HG03558 (cell line): ENCODE results near the gene CALHM6.

ENCODE experiments used
- ATAC-seq: cut with Tn5 transposase; IDR thresholded peaks from one replicate; pipeline ENCODE4 v1.9.1; 2021; ENCODE audit warnings: moderate number of reproducible peaks; ENCODE audit not compliant: unreplicated experiment; ENCODE audit errors: extremely low read depth

The CALHM6 gene

GRCh38 chr6:116461331-116461931, at the start of gene CALHM6:
CALHM6 (plus strand) TSS chr6:116461375; CDS start chr6:116461930, 555 bp downstream.
- no peak for ATAC-seq

DNA sequence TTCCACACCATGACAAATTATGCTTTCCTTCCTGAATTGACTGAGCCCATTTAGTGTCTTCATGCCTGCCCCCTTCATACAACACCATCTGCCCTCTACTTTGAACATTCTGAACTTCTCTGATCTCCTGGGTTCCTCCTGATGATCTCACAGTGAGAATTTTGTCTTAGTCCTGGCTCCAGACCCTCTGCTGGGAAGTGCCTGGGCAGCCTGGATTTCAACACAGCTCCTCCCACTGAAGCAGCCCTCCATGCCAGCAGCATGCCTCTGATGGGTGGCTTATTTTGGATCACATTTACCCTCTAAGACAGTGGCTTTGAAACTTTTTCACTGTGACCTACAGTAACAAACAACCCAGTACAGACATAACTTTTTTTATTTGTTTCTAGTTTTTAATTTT, 48.9 kb upstream of the CALHM6 start:
- no peak for ATAC-seq

- ATAC-seq: no peak
These were observed 47.8 kb upstream of the CALHM6 start for GRCh38 chr6:116413357-116413756.

GRCh38 chr6:116417661-116418060, 43.5 kb upstream of the CALHM6 start:
- ATAC-seq: no peak

- no peak for ATAC-seq
These were observed 41.9 kb upstream of the CALHM6 start for GRCh38 chr6:116419069-116419786.

DNA sequence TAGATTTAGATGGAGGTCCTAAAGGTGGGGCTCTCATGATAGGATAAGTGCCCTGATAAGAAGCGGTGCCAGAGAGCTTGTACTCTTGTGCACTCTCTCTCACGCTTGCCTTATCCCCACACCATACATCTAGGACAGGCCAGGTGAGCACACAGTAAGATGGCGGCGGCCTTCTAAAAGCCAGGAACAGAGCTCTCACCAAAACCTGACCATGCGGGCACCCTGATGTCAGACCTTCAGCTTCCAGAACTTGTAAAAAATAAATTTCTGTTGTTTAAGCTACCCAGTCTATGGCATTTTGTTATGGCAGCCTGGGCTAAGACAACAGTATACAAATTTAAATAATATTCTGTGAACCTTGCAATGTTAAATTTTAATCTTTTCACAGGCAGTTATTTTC, 40.8 kb upstream of the CALHM6 start:
- ATAC-seq: no peak

DNA sequence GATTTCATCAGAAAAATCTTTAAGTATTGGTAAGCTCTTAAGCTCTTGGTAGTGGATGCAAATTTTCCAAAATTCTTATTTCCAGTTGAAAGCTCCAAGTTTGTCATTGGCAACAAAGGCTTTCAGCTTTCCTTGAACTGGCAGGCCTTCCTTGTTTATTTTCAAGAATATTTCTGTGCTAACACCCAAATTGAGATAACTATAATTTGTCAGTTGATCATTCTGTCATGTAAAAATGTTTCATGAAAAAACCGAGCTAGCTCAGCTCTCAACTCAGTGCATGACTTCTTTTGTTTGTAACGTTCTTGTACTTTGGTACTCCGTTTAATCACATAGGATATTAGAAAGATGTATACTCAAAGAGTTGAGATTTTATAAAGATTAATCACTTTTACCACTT, 38.9 kb upstream of the CALHM6 start:
- no peak for ATAC-seq

DNA sequence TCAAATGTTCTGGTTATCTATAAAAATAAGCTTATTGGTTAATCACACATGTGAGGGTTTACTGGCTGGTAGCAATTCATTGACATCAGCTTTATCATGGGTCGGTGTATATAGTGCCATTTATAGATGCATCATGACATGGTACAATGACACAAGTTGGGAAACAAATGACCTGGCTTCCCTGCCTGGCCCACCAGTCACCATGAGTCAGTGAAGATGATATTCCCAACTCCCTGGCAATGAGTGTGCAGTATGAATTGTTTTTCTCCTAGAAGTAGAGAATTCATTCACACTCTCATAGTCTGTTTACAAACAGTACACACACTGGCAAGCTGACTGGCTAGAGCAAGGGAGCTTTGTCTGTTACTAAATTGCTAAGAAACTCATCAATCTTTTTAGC, 37.2 kb upstream of the CALHM6 start:
- ATAC-seq: no peak

DNA sequence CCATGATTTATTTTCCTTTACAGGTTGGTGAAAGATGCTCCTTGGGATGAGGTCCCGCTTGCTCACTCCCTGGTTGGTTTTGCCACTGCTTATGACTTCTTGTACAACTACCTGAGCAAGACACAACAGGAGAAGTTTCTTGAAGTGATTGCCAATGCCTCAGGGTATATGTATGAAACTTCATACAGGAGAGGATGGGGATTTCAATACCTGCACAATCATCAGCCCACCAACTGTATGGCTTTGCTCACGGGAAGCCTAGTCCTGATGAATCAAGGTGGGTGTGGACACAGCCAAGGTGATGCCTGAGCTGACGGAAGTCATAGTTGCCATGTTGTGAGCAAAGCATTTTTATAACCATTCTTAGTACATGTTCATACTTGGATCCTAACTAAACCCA, 34.6 kb upstream of the CALHM6 start:
- no peak for ATAC-seq

GRCh38 chr6:116429111-116429510, 32.1 kb upstream of the CALHM6 start:
- ATAC-seq: no peak

DNA sequence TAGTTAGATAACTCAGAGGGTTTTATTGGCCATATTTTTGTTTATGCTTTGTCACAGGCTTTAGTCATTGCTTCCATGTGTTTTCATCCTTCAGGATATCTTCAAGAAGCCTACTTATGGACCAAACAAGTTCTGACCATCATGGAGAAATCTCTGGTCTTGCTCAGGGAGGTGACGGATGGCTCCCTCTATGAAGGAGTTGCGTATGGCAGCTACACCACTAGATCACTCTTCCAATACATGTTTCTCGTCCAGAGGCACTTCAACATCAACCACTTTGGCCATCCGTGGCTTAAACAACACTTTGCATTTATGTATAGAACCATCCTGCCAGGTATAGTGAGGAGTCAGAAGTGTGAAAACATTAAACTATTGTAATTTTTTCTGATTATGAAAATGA, 30.3 kb upstream of the CALHM6 start:
- no peak for ATAC-seq

DNA sequence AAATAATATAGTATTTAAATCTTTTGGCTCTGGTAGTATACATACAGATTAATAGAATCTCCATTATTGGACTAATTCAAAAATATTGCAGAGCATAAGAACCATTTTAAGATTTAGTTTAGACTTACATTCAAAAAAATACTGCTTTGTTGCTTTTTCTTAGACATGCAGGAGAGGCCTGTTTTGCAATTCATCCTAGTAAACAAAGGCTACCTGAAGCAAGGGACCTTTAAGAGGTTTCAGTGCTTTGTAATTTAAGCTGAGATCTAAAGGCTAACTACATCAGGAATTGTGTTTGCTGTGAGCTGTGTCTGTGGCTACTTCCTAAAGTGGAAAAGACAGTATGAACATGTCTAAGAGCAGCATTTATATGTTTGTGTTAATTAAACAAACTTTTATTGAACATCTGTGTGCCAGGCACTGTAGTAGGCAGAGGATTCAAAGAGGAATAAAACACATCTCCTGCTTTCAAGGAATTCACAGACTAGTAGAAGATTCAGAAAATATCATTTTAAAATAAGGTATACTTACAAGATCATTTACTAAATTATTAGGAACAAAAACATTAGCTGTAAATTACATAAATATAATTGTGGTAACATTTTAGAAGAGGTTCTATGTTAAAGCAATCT, 29.1 kb upstream of the CALHM6 start:
- no peak for ATAC-seq

DNA sequence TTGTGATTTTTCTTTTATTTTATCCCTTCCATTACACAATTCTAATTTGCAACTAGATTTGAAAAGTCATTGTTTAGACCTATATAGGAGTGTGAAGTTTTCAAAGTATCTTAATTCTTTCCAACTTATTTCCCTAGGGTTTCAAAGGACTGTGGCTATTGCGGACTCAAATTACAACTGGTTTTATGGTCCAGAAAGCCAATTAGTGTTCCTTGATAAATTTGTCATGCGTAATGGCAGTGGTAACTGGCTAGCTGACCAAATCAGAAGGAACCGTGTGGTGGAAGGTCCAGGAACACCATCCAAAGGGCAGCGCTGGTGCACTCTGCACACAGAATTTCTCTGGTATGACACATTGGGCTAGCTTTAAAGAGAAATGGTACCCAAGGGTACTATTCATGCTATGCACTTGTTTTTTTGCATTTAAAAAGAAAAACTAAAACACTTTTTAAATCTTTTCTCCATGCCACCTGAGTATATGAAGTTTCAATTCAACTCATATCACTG, 27.9 kb upstream of the CALHM6 start:
- ATAC-seq: no peak

- ATAC-seq: no peak
These were observed 27.0 kb upstream of the CALHM6 start for GRCh38 chr6:116434056-116434725.

GRCh38 chr6:116436586-116436985, 24.6 kb upstream of the CALHM6 start:
- no peak for ATAC-seq

DNA sequence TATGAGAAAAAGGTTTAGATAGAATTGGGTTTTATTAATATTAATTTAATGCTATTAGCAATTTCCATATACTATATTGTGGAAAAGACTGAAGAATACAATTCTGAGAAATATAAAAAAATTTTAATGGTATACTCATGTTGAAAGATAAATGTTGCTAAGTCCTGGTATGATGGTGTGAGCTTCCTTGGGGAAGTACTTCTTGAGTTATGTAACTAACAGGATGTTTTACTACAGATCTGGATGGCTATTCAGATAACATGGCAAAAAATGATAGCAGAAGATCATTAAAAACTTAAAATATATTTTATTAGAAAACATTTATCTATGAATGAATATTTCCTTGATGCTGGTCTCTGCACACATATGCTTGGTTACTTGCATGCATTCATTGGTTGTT, 23.5 kb upstream of the CALHM6 start:
- no peak for ATAC-seq

DNA sequence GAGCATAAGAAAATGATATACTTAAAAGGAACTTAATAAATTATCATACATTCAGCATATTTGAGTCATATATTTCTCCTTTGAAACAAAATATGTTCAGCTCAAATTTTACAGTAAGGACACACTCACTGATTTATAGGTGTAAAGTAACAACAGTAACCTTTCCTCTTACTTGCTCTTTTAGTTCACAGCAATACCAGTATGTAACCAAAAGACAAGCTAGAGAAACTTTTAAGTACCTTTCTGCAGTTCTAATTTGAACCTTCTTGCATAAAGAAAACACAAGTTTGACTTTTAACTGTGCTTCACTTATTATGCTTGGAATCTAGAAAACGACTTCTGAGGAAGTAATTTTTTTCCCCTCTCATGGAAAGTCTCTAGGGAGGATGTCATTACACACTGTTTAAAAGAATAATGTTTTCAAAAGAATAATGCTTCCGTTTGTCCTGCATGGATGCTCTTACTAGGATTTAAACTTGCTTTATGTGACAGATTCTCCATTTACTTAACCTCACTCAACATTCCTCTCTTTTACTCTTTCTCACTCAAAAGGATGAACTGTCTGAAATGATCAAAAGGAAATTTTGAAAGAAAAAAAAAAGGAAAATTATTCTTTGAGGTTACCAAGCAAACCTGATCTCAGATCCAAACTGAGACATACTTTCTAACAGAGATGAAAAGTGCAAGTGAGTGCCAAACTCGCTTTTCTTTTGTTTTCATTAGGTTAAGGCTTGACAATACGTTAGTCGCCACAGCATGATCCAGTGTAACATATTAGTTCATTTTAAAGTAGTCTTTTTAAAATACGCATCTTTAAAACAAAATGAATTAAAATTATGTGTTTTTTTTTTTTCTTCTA, 22.4 kb upstream of the CALHM6 start:
- ATAC-seq: no peak

DNA sequence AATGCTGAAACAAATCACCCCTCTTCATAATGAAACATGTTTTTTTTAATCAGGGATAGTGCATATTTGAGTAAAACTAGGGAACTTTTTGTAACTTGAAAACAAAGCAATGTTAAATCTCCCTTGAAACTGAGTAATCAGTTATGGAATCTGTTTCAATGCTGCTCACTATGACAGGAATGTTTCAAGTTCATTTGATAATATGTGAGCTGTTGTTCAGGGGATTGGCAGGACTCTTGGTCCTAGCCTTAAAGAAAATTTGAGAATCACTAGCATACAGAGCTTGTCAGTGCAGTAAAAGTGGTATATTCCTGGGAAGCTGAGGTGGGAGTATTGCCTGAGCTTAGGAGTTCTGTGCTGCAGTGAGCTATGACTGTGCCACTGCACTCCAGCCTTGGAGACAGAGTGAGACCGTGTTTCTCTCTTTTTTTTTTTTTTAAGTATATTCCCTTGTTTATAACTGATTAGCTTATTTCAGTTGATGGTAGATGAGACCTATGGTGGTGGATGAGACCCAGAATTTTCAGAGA, 21.6 kb upstream of the CALHM6 start:
- no peak for ATAC-seq

- no peak for ATAC-seq
These were observed 18.1 kb upstream of the CALHM6 start for GRCh38 chr6:116443105-116443504.

DNA sequence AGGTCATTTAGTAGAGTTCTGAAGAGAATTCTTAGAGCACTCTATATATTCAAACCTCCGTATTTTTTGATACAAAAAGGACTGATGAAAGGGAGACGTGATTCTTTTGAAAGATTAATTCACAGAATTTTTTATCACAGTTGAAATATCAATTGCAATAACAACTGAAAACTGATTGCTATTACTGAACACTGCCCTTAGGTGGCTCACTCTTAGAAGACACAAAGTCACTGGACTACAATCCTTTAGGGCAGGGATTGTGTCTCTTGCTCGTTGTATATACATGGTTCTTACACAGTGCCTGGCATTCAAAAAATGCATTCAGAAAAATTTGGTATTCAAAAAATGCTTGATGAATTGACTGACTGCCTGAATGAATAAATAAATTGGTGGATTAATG, 17.1 kb upstream of the CALHM6 start:
- ATAC-seq: peak; percentile 47
